AG04449 (cell line): Measurements from ENCODE around the gene ECI2.
"Not testable (repeated sequence)": the region's sequence is repeated elsewhere in the genome, so short reads cannot be mapped to it uniquely, and the experiment has no call there.

Experiments used
- CTCF ChIA-PET: fragments of 350-600 bp; formaldehyde crosslinking; extraction: SDS; loops from one replicate; lab custom pipeline; 2021; ENCODE audit warnings: antibody characterized with exemption; lab: Yijun Ruan, JAX
- POLR2A ChIA-PET: fragments of 400-600, 350-600 bp; formaldehyde crosslinking; extraction: SDS; loops from one replicate; lab custom pipeline; 2020; ENCODE audit warnings: antibody characterized with exemption, inconsistent platforms; lab: Yijun Ruan, JAX
- DNase-seq: peaks from one replicate; pipeline ENCODE4 v3.0.0-alpha.2; 2010; ENCODE audit warnings: low read depth, low spot score
- H3K4me3 ChIP-seq: 2 replicates; pipeline ENCODE4 v1.5.1; 2011; ENCODE audit warnings: low read depth, mild to moderate bottlenecking, control low read depth, low read length
- TF ChIP-seq, protein P1 (sequence below): IDR thresholded peaks from one replicate; pipeline ENCODE4 v1.5.1; 2011; ENCODE audit warnings: mild to moderate bottlenecking, moderate library complexity, low read length, control low read depth, inconsistent platforms; ENCODE audit not compliant: insufficient read depth; ENCODE audit errors: missing control alignments

Gene ECI2

GRCh38 chr6:4102687-4103244, 32.6 kb downstream of the ECI2 start:
- no peak overlapping the region for H3K4me3 ChIP-seq
- POLR2A ChIA-PET = no interaction called here
- CTCF ChIA-PET = interaction anchor here (0.8 to 1.1 kb wide), 2 partner anchors 14 to 23 kb away, joined by 3 read pairs; no protein-coding TSS in a partner anchor
- DNase-seq = no peak
- TF ChIP-seq, protein P1, sequence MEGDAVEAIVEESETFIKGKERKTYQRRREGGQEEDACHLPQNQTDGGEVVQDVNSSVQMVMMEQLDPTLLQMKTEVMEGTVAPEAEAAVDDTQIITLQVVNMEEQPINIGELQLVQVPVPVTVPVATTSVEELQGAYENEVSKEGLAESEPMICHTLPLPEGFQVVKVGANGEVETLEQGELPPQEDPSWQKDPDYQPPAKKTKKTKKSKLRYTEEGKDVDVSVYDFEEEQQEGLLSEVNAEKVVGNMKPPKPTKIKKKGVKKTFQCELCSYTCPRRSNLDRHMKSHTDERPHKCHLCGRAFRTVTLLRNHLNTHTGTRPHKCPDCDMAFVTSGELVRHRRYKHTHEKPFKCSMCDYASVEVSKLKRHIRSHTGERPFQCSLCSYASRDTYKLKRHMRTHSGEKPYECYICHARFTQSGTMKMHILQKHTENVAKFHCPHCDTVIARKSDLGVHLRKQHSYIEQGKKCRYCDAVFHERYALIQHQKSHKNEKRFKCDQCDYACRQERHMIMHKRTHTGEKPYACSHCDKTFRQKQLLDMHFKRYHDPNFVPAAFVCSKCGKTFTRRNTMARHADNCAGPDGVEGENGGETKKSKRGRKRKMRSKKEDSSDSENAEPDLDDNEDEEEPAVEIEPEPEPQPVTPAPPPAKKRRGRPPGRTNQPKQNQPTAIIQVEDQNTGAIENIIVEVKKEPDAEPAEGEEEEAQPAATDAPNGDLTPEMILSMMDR = no peak

DNA sequence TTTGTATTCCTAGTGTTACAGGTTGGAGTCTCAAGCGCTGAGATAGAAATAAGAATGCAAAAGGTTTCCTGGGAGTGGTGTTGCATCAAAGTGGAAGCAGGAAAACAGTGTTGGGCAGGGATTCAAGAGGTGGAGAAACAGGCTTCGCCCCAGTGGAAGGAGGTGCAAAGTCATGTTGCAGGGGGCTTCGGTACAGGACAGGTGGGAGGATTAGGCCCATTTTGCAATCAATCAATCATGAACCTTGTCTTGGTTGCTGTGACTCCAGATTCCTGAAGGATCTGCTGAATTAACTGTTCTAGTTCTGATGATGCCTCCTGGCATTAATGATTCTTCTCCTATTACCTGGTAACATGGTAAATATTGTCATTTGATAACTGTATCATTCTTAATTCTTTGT, 34.1 kb downstream of the ECI2 start:
- TF ChIP-seq, protein P1 = no peak
- no peak overlapping the region for H3K4me3 ChIP-seq
- no peak for DNase-seq
- ChIA-PET CTCF (no interaction called here), POLR2A (no interaction called here)

- POLR2A ChIA-PET = no interaction called here
- DNase-seq = no peak
These were observed 34.7 kb downstream of the ECI2 start for GRCh38 chr6:4100655-4101054.

DNA sequence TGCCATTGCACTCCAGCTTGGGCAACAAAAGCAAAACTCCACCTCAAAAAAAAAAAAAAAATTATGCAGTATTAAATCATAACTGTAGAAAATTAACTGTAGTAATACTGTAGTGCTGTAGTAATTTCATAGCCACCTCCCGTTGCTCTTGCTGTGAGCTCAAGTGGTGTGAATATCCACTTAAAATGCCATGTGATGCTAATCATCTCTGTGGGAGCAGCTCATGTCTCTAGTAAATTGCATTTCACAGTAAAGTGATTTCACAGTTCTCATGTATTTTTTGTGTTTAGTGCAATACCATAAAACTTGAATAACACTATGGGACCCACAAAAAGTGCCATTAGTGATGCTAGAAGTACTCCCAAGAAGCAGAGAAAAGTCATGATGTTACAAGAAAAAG, 42.1 kb downstream of the ECI2 start:
- TF ChIP-seq, protein P1 = no peak
- CTCF ChIA-PET = no interaction called here
- POLR2A ChIA-PET = interaction anchor here (0.7 kb wide), 1 partner anchor 59 kb away, joined by 3 read pairs; no protein-coding TSS in a partner anchor
- DNase-seq = no peak
- no peak overlapping the region for H3K4me3 ChIP-seq

More at GRCh38 chr6:4100655-4101054, 34.7 kb downstream of the ECI2 start:
- H3K4me3 ChIP-seq = no peak overlapping the region
- CTCF ChIA-PET = no interaction called here
- TF ChIP-seq, protein P1 = no peak

- DNase-seq = no peak
These were observed 43.4 kb downstream of the ECI2 start for GRCh38 chr6:4091941-4092340.

DNA sequence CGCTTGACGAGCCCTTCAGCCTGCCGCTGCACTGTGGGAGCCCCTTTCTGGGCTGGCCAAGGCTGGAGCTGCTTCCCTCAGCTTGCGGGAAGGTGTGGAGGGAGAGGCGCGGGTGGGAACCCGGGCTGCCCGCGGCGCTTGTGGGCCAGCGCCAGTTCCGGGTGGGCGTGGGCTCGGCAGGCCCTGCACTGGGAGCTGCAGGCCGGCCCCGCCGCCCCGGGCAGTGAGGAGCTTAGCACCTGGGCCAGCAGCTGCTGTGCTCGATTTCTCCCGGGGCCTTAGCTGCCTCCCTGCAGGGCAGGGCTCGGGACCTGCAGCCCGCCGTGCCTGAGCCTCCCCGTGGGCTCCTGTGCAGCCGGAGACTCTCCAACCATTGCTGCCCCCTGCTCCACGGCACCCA, 45.3 kb downstream of the ECI2 start:
- CTCF ChIA-PET = interaction anchor here (0.7 kb wide), 1 partner anchor 37 kb away, joined by 3 read pairs; no protein-coding TSS in a partner anchor
- POLR2A ChIA-PET, H3K4me3 ChIP-seq, DNase-seq: not testable (repeated sequence)

More at GRCh38 chr6:4091941-4092340, 43.4 kb downstream of the ECI2 start:
- TF ChIP-seq, protein P1 = no peak
- ChIA-PET CTCF (no interaction called here), POLR2A (no interaction called here)
- H3K4me3 ChIP-seq = no peak overlapping the region

GRCh38 chr6:4088704-4089103, 46.7 kb downstream of the ECI2 start:
- CTCF ChIA-PET = no interaction called here
- TF ChIP-seq, protein P1 = no peak
- no peak overlapping the region for H3K4me3 ChIP-seq
- POLR2A ChIA-PET = no interaction called here
- no peak for DNase-seq
